GM20000 (cell line): ENCODE data around the gene HPCAL1.

Experiments
- DNase-seq: peaks from one replicate; pipeline ENCODE4 v3.0.0; 2012; ENCODE audit warnings: low spot score
- TF ChIP-seq, protein P1 (sequence below): IDR thresholded peaks from 2 replicates; pipeline ENCODE4 v1.5.1; 2012; ENCODE audit warnings: mild to moderate bottlenecking, control low read depth; ENCODE audit errors: extremely low read depth, missing control alignments

Gene HPCAL1

DNA sequence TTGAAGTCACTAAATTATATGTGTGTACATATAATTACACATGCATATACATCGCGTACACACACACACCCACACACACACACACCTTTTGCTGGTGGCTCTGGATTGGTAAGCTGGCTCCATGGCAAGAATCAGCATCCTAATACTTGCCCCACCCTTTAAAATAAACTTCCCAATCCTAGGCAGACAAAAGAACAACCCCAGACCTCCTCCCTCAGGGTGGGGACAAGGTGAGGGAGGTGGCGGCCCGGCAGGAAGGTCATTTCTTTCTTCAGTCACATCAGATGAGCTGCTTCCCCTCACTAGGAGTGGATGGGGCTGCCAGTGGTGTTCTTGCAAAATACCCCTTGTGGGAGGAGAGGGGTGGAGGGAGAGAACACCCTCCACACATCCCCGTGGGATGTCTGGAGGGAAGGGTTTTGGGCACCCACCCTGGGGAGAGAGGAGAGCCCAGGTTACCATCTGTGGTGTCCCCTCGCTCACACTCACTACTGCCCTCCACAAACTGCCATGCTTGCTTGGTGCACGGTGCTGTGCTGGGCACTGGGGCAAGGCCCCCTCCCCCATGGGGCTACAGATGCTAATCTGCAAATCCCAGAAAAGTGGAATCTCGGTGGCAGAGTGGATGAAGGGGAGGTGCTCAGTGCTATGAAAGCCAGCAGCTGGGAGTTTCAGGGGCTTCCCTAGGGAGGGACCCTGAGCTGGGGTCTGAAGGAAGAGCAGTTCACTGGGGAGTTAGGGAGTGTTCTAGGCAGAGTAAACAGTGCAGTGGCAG, 81.4 kb downstream of the HPCAL1 start:
- no peak for DNase-seq
- TF ChIP-seq, protein P1, sequence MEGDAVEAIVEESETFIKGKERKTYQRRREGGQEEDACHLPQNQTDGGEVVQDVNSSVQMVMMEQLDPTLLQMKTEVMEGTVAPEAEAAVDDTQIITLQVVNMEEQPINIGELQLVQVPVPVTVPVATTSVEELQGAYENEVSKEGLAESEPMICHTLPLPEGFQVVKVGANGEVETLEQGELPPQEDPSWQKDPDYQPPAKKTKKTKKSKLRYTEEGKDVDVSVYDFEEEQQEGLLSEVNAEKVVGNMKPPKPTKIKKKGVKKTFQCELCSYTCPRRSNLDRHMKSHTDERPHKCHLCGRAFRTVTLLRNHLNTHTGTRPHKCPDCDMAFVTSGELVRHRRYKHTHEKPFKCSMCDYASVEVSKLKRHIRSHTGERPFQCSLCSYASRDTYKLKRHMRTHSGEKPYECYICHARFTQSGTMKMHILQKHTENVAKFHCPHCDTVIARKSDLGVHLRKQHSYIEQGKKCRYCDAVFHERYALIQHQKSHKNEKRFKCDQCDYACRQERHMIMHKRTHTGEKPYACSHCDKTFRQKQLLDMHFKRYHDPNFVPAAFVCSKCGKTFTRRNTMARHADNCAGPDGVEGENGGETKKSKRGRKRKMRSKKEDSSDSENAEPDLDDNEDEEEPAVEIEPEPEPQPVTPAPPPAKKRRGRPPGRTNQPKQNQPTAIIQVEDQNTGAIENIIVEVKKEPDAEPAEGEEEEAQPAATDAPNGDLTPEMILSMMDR, result no peak

DNA sequence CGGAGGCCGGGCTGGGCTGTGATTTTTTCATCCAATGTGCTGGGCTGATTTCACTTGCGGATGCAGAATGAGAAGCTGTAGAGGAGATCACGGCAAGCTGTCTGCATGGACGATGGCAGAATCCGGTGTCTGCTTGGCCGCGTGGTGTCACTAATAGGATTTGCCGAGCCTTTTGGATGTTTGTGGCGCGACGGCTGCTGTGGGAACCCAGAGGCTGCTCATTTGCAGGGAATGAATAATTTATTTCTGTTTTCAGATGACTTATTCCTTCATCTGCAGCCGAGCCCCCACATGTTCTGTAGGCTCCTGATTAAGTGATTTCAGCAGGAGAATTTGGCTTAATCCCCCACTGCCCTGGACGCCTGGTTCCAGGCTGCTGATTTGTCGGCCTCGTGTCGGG, 82.8 kb downstream of the HPCAL1 start:
- DNase-seq, result no peak
- TF ChIP-seq, protein P1, result no peak

DNA sequence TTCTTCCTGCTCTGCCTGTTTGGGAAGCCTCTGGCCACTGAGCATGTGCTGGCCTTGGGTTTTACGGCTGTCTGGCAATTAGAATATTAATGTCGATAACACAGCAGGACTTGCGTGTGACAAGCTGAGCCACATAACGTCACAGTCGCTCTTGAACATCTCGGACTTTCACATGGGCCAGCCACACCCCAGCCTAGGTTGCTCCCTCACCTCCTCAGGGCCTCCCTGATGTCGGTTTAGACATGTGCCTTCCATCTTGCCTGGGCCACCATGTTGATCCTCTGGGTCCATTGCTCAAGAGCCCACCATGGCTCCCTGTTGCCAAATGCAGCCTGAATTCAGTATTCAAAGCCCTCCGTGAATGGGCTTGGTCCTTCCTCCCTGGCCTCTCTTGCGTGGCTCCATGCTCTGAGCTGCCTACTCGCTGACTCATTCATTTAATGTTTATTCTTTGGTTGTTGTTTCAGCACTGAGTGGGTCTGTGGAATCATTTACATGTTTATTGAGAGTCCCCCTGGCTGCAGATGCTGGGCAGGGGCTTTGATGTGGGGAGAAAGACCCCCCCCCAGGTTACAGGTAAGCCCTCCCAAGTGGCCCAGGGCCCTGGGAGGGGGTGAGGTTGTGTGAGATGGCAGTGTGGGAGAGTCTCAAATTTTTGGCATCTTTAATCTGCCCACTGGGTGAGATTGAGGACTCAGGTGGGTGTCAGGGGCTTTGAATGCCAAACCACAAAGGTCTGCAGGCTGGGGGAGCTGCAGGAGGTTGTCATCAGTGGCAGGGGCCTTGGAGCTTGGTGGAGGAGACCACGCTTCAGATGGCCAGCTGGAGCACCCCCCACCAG, 83.4 kb downstream of the HPCAL1 start:
- TF ChIP-seq, protein P1, result no peak
- no peak for DNase-seq

DNA sequence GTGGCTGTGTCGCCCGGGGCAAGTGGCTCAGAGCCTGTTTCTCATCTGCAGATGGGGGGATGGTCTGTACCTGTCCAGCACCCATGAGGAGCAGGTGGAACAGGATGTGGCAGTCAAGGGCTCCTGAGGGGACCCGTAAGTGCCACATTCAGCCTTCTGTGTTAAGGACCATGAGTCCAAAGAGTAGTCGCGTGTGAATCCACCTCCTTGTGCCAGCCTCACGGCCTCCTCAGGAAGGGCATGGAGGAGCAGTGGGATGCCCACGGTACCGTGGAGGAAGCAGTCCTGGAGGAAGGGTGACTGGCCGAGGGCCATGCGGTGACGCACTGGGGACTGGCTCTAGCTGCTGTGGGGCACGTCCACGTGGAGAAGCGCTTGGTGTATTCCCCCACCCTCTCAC, 84.3 kb downstream of the HPCAL1 start:
- DNase-seq, result no peak
- TF ChIP-seq, protein P1, result no peak

DNA sequence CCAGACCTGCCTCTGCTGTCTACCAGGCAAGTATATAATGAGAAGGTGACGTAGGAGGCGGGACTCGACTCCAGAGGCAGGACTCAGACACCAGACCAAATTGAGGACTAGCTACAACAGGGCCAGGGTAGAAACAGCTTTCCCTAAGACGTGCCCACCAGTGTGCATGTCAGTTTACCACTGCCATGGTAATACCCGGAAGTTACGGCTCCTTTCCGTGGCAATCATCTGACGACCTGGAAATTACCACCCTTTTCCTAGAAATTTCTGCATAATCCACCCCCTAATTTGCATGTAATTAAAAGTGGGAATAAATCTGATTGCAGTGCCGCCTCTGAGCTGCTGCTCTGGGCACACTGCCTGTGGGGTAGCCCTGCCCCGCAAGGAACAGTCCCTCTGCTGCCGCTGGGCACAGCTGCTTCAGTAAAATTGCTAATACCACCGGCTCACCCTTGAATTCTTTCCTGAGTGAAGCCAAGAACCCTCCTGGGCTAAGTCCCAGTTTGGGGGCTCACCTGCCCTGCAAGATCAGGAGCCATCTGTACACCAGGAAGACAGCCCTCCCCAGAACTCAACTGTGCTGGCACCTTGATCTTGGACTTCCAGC, 86.4 kb downstream of the HPCAL1 start:
- TF ChIP-seq, protein P1, result no peak
- no peak for DNase-seq

DNA sequence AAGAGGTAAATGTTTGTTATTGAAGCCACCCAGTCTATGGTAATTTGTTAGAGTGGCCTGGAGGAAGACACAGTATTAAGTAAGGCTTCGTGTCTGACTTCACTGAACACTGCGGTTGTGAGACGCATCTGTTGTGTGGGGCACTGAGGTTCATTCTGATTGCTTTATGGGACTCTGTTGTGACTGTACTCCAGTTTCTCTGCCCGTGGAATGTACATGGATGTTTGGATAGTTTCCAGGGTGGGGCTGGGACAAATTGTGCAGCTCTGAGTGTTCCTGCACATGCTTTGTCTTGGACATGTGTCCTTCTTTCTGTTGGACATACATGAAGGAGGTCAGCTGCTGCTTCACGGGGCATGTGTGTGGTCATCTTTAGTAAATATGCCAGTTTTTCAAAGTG, 86.9 kb downstream of the HPCAL1 start:
- TF ChIP-seq, protein P1, result no peak
- no peak for DNase-seq

DNA sequence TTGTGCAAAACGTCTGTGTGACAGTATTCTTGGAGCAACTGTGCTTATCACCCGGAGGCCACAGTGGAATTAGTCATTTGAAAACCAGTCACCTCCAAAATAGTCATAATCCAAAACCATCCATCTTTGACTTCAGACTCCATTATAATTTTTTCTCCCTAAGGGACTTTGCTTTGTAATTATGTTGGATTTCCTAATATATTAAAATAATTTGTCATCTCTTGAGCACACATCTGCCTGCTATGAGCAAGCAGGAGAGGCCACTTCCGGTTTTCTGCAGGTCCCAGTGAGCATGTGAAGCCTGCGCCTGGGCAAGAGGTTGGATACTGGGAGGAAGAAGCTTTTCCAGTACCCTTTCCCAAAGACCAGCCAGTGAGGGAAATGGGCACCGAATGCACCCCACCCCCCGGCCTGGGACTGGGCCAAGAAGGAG, 87.7 kb downstream of the HPCAL1 start:
- DNase-seq, result no peak
- TF ChIP-seq, protein P1, result no peak
